HepG2 (cell line): ENCODE results near the gene HYCC1. TPM values are rescaled to one million over a fixed set of nuclear protein-coding genes. Genes with fewer than 3 reads are reported as not detected.
A peak's percentile ranks its signal among the peaks of the same experiment; 100 is the strongest.

Experiments
- FOXP4 ChIP-seq: sonication (generic); formaldehyde crosslinking; IDR thresholded peaks from 2 replicates; pipeline ENCODE4 v1.4.0; 2020; ENCODE audit warnings: missing genetic modification reagents
- IRF2 ChIP-seq: IDR thresholded peaks from 2 replicates; pipeline ENCODE4 v1.6.1; 2018; ENCODE audit warnings: missing genetic modification reagents, missing compliant biosample characterization
- KLF16 ChIP-seq, 2 experiments: sonication (generic) in 1 of 2; formaldehyde crosslinking in 1 of 2; IDR thresholded peaks; 2 replicates each; pipeline versions ENCODE4 v1.6.1 to v1.8.0; 2016 to 2023; ENCODE audit warnings: missing genetic modification reagents in 2 of 2, missing compliant biosample characterization in 1 of 2
- KMT2B ChIP-seq: IDR thresholded peaks from 2 replicates; pipeline ENCODE4 v1.6.1; 2016; ENCODE audit warnings: missing genetic modification reagents, missing compliant biosample characterization
- POGK ChIP-seq: sonication (generic); formaldehyde crosslinking; conservative IDR thresholded peaks from 2 replicates; pipeline ENCODE4 v1.8.0; 2022; ENCODE audit warnings: mild to moderate bottlenecking, moderate library complexity, missing genetic modification reagents
- SMARCE1 ChIP-seq: fragments of 450-650 bp; IDR thresholded peaks from 2 replicates; pipeline ENCODE4 v1.6.1; 2017; ENCODE audit warnings: borderline replicate concordance
- SNAPC2 ChIP-seq: sonication (generic); formaldehyde crosslinking; IDR thresholded peaks from 2 replicates; pipeline ENCODE4 v1.8.1; 2022; ENCODE audit warnings: mild to moderate bottlenecking, missing genetic modification reagents
- ZNF234 ChIP-seq: sonication (generic); formaldehyde crosslinking; conservative IDR thresholded peaks from 2 replicates; pipeline ENCODE4 v1.5.1; 2020; ENCODE audit warnings: mild to moderate bottlenecking, missing genetic modification reagents
- ZNF737 ChIP-seq: sonication (generic); formaldehyde crosslinking; IDR thresholded peaks from 2 replicates; pipeline ENCODE4 v1.5.0; 2020; ENCODE audit warnings: missing genetic modification reagents, mild to moderate bottlenecking, borderline replicate concordance
- ZNF746 ChIP-seq: sonication (generic); formaldehyde crosslinking; IDR thresholded peaks from 2 replicates; pipeline ENCODE4 v1.8.0; 2022; ENCODE audit warnings: mild to moderate bottlenecking, missing genetic modification reagents
- ZNF775 ChIP-seq: sonication (generic); formaldehyde crosslinking; IDR thresholded peaks from 2 replicates; pipeline ENCODE4 v1.4.0; 2020; ENCODE audit warnings: missing genetic modification reagents, mild to moderate bottlenecking, moderate library complexity, borderline replicate concordance
- ZSCAN25 ChIP-seq: sonication (generic); formaldehyde crosslinking; IDR thresholded peaks from 2 replicates; pipeline ENCODE4 v1.8.0; 2022; ENCODE audit warnings: mild to moderate bottlenecking, missing genetic modification reagents
- ZSCAN31 ChIP-seq: sonication (generic); formaldehyde crosslinking; IDR thresholded peaks from 2 replicates; pipeline ENCODE4 v1.5.0; 2020; ENCODE audit warnings: low read depth, mild to moderate bottlenecking, missing genetic modification reagents
- polyA plus RNA-seq, 8 experiments: library from polyadenylated mRNA; depleted of rRNA in 3 of 8; stranded (reverse) in 7 of 8; unstranded in 1 of 8; fragments of >200 nt; fragmentation: Illumina TruSeq in 4 of 8; extraction: Trizol in 4 of 8; gene quantifications; 2 replicates each; pipeline versions ENCODE4 v1.2.1 to v1.2.3, GENCODE V29; 2011 to 2016; ENCODE audit warnings: low read depth in 4 of 8, missing spikeins in 1 of 8, mixed read lengths in 1 of 8; ENCODE audit not compliant: insufficient read depth in 1 of 8
- total RNA-seq, 5 experiments: library from RNA; depleted of rRNA; stranded (reverse); fragments of >200 nt; fragmentation: Illumina TruSeq; extraction: Trizol; gene quantifications; 2 replicates each; pipeline ENCODE4 v1.2.3, GENCODE V29; 2016; ENCODE audit warnings: low read depth in 1 of 5
- TF ChIP-seq, protein P1 (sequence below): sonication (generic); formaldehyde crosslinking; IDR thresholded peaks from 2 replicates; pipeline ENCODE4 v1.4.0; 2020; ENCODE audit warnings: low read depth, missing genetic modification reagents
- TF ChIP-seq, protein P2 (sequence below): sonication (generic); formaldehyde crosslinking; IDR thresholded peaks from 2 replicates; pipeline ENCODE4 v1.8.0; 2022; ENCODE audit warnings: mild to moderate bottlenecking, missing genetic modification reagents; ENCODE audit not compliant: insufficient replicate concordance
- TF ChIP-seq, protein P3 (sequence below): sonication (generic); formaldehyde crosslinking; IDR thresholded peaks from 2 replicates; pipeline ENCODE4 v1.4.0; 2020; ENCODE audit warnings: mild to moderate bottlenecking, missing genetic modification reagents
- TF ChIP-seq, protein P4 (sequence below): sonication (generic); formaldehyde crosslinking; IDR thresholded peaks from 2 replicates; pipeline ENCODE4 v1.4.0; 2020; ENCODE audit warnings: missing genetic modification reagents, borderline replicate concordance

The HYCC1 gene
- total and polyA plus RNA-seq, 2 of the 13 experiments (the other 11 are each of a cell fraction or from before 2014, with no cell fraction given) = 9.5 to 41.8 TPM

GRCh38 chr7:23013715-23014649 is at the start of gene HYCC1 (continued):
- TF ChIP-seq, protein P1, sequence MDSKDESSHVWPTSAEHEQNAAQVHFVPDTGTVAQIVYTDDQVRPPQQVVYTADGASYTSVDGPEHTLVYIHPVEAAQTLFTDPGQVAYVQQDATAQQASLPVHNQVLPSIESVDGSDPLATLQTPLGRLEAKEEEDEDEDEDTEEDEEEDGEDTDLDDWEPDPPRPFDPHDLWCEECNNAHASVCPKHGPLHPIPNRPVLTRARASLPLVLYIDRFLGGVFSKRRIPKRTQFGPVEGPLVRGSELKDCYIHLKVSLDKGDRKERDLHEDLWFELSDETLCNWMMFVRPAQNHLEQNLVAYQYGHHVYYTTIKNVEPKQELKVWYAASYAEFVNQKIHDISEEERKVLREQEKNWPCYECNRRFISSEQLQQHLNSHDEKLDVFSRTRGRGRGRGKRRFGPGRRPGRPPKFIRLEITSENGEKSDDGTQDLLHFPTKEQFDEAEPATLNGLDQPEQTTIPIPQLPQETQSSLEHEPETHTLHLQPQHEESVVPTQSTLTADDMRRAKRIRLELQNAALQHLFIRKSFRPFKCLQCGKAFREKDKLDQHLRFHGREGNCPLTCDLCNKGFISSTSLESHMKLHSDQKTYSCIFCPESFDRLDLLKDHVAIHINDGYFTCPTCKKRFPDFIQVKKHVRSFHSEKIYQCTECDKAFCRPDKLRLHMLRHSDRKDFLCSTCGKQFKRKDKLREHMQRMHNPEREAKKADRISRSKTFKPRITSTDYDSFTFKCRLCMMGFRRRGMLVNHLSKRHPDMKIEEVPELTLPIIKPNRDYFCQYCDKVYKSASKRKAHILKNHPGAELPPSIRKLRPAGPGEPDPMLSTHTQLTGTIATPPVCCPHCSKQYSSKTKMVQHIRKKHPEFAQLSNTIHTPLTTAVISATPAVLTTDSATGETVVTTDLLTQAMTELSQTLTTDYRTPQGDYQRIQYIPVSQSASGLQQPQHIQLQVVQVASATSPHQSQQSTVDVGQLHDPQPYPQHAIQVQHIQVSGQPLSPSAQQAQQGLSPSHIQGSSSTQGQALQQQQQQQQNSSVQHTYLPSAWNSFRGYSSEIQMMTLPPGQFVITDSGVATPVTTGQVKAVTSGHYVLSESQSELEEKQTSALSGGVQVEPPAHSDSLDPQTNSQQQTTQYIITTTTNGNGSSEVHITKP (CRISPR knock-in tag) = no peak
- no peak for TF ChIP-seq ZSCAN31 (CRISPR knock-in tag)
- no peak; the same call in 1 of the 2 replicates for TF ChIP-seq SNAPC2 (CRISPR knock-in tag)
- no peak for TF ChIP-seq IRF2 (CRISPR knock-in tag)
- TF ChIP-seq, protein P2, sequence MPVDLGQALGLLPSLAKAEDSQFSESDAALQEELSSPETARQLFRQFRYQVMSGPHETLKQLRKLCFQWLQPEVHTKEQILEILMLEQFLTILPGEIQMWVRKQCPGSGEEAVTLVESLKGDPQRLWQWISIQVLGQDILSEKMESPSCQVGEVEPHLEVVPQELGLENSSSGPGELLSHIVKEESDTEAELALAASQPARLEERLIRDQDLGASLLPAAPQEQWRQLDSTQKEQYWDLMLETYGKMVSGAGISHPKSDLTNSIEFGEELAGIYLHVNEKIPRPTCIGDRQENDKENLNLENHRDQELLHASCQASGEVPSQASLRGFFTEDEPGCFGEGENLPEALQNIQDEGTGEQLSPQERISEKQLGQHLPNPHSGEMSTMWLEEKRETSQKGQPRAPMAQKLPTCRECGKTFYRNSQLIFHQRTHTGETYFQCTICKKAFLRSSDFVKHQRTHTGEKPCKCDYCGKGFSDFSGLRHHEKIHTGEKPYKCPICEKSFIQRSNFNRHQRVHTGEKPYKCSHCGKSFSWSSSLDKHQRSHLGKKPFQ = no peak
- TF ChIP-seq KLF16 (CRISPR knock-in tag; IDR thresholded peaks at IDR 0.05) = peak in 1 of 2 experiments; percentile 85; a peak in 1 of 4 replicates
- no peak for TF ChIP-seq ZNF737 (CRISPR knock-in tag)
- TF ChIP-seq POGK (CRISPR knock-in tag) = peak; percentile 50; the same call in 1 of the 2 replicates
- peak; percentile 67 for TF ChIP-seq KMT2B (CRISPR knock-in tag)
- no peak for TF ChIP-seq SMARCE1
- no peak for TF ChIP-seq FOXP4 (CRISPR knock-in tag)
- TF ChIP-seq ZNF234 (CRISPR knock-in tag) = no peak
- no peak for TF ChIP-seq ZNF746 (CRISPR knock-in tag)
- TF ChIP-seq, protein P3, sequence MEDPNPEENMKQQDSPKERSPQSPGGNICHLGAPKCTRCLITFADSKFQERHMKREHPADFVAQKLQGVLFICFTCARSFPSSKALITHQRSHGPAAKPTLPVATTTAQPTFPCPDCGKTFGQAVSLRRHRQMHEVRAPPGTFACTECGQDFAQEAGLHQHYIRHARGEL (CRISPR knock-in tag) = no peak
- TF ChIP-seq ZSCAN25 (CRISPR knock-in tag) = peak; percentile 53; the same call in 1 of the 2 replicates
- TF ChIP-seq, protein P4, sequence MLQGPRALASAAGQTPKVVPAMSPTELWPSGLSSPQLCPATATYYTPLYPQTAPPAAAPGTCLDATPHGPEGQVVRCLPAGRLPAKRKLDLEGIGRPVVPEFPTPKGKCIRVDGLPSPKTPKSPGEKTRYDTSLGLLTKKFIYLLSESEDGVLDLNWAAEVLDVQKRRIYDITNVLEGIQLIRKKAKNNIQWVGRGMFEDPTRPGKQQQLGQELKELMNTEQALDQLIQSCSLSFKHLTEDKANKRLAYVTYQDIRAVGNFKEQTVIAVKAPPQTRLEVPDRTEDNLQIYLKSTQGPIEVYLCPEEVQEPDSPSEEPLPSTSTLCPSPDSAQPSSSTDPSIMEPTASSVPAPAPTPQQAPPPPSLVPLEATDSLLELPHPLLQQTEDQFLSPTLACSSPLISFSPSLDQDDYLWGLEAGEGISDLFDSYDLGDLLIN (CRISPR knock-in tag) = no peak
- no peak for TF ChIP-seq ZNF775
